ENCODE results near the gene PAX5.
"Not testable (repeated sequence)": the region's sequence is repeated elsewhere in the genome, so short reads cannot be mapped to it uniquely, and the experiment has no call there.

PAX5 gene

GRCh38 chr9:36878986-36879982 lies 154.8 kb downstream of the PAX5 start:
- DNase-seq (ENCODE audit: low read depth in 2 of 2), result peak in 1 of 2 experiments; percentile 4

GRCh38 chr9:36877239-36877638 lies 156.8 kb downstream of the PAX5 start:
- no peak for DNase-seq (ENCODE audit: low read depth in 2 of 2)

GRCh38 chr9:36876056-36876455 lies 158.0 kb downstream of the PAX5 start:
- DNase-seq (ENCODE audit: low read depth in 2 of 2), result no peak

- DNase-seq (ENCODE audit: low read depth in 2 of 2), result no peak
Observed at GRCh38 chr9:36874921-36875320, 159.1 kb downstream of the PAX5 start.

- DNase-seq (ENCODE audit: low read depth in 2 of 2), result no peak
Observed at GRCh38 chr9:36874261-36874660, 159.8 kb downstream of the PAX5 start.

- peak; percentile 54 to 72 for DNase-seq (ENCODE audit: low read depth in 2 of 2)
Observed at GRCh38 chr9:36873247-36873875, 160.7 kb downstream of the PAX5 start.

- DNase-seq (ENCODE audit: low read depth in 2 of 2), result no peak
Observed at GRCh38 chr9:36872641-36873040, 161.4 kb downstream of the PAX5 start.

GRCh38 chr9:36871606-36872005 lies 162.5 kb downstream of the PAX5 start:
- no peak for DNase-seq (ENCODE audit: low read depth in 2 of 2)

GRCh38 chr9:36870960-36871359 lies 163.1 kb downstream of the PAX5 start:
- DNase-seq (ENCODE audit: low read depth in 2 of 2), result no peak

- DNase-seq (ENCODE audit: low read depth in 2 of 2), result not testable (repeated sequence)
Observed at GRCh38 chr9:36869605-36870004, 164.5 kb downstream of the PAX5 start.

- DNase-seq (ENCODE audit: low read depth in 2 of 2), result no peak
Observed at GRCh38 chr9:36868586-36869282, 165.3 kb downstream of the PAX5 start.

GRCh38 chr9:36867672-36868471 lies 166.2 kb downstream of the PAX5 start:
- no peak for DNase-seq (ENCODE audit: low read depth in 2 of 2)

GRCh38 chr9:36867241-36867640 lies 166.8 kb downstream of the PAX5 start:
- DNase-seq (ENCODE audit: low read depth in 2 of 2), result no peak

- no peak for DNase-seq (ENCODE audit: low read depth in 2 of 2)
Observed at GRCh38 chr9:36866840-36867239, 167.2 kb downstream of the PAX5 start.

- DNase-seq (ENCODE audit: low read depth in 2 of 2), result no peak
Observed at GRCh38 chr9:36865731-36866635, 168.1 kb downstream of the PAX5 start.

- DNase-seq (ENCODE audit: low read depth in 2 of 2), result no peak
Observed at GRCh38 chr9:36864491-36865410, 169.3 kb downstream of the PAX5 start.

GRCh38 chr9:36862206-36863145 lies 171.6 kb downstream of the PAX5 start:
- no peak for DNase-seq (ENCODE audit: low read depth in 2 of 2)

GRCh38 chr9:36861528-36862205 lies 172.4 kb downstream of the PAX5 start:
- DNase-seq (ENCODE audit: low read depth in 2 of 2), result no peak
